LNCaP clone FGC (cell line): ENCODE data around the gene LACTBL1.
"Not testable (repeated sequence)": the region's sequence is repeated elsewhere in the genome, so short reads cannot be mapped to it uniquely, and the experiment has no call there.

Source experiments
- DNase-seq: peaks from one replicate; pipeline ENCODE4 v3.0.0-alpha.2; 2011; ENCODE audit warnings: low read depth
- H3K4me3 ChIP-seq: 2 replicates; pipeline ENCODE4 v1.5.1; 2011; ENCODE audit warnings: mild to moderate bottlenecking, low read depth, low read length, control low read depth
- CTCF ChIP-seq: IDR thresholded peaks from 2 replicates; pipeline ENCODE4 v1.5.1; 2012; ENCODE audit warnings: mild to moderate bottlenecking; ENCODE audit not compliant: control insufficient read depth, insufficient read depth; ENCODE audit errors: extremely low read depth

LACTBL1 gene

DNA sequence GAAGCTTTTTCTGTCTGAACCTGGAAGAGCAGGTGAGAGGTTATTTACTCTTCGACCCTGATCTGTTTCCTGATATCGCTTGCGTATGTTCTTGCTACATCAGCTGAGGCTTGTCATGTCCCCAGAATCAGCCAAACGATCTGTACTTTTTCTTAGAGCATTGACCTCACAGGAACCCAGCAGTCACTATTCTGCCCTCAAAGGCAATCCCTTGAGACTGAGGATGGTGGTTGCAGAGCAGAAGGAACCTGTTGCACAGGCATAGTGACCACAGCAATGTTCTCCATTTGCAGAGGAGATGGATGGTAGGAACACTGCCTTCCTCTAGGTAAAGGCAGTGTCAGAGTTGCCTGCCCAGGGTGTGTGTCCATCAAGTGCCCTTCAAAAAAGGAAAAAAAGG is 11.3 kb upstream of the LACTBL1 start:
- TF ChIP-seq CTCF, result no peak
- no peak for DNase-seq

GRCh38 chr1:22980471-22980790 is 7.8 kb upstream of the LACTBL1 start:
- DNase-seq, H3K4me3 ChIP-seq: not testable (repeated sequence)

More for the DNA sequence above, 11.3 kb upstream of the LACTBL1 start:
- H3K4me3 ChIP-seq, result no peak overlapping the region

DNA sequence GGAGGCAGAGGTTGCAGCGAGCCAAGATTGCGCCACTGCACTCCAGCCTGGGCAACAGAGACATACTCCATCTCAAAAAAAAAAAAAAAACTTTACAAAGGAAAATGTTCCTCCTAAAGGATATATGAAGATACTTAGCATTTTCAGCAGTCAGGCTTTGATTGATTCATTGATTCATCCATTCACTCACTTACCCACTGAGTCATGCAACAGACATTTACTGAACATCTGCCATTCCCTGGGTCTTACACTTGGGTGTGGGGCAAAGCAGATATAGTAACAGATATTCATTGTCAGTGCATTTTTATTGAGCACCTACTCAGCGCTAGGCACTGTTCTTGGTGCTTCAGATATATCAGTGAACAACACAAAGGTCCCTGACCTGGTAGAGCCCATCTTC is 5.6 kb upstream of the LACTBL1 start:
- H3K4me3 ChIP-seq, result no peak overlapping the region
- DNase-seq, result no peak
- TF ChIP-seq CTCF, result no peak

DNA sequence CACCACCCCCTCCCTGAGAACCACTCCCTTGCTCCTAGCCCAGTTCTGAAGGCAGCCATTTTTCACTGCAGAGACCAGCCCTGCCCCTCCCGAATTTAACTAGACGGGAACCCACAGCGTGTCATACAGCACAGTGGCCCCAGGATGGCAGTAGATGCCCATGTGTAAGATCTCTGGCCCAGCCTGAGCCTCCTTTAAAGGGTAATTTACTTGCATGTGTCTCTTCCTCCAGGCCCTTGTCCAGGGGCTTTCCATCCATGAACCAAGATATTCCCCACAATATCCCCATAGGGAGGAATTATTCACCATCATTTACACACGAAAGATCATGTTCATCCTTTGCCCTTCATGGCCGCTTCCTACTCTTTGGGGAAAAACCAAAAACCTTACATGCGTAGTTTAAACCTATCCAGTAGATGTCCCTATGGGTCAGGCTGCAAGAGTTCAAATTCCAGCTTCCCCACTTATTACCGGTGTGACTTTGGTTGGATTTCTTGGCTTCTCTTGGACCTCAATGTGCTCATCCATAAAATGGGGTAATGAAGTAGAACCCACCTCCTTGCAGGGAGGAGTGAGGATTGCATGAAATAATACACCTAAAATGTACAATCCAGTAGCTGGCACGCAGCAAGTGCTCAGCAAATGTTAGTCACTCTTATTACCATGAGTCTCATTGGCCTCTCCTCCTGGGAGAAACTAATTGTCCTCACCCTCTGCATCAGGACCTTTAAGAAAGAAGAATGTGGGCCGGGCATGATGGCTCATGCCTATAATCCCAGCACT is 4.0 kb upstream of the LACTBL1 start:
- no peak overlapping the region for H3K4me3 ChIP-seq
- TF ChIP-seq CTCF, result peak; percentile 86
- no peak for DNase-seq

DNA sequence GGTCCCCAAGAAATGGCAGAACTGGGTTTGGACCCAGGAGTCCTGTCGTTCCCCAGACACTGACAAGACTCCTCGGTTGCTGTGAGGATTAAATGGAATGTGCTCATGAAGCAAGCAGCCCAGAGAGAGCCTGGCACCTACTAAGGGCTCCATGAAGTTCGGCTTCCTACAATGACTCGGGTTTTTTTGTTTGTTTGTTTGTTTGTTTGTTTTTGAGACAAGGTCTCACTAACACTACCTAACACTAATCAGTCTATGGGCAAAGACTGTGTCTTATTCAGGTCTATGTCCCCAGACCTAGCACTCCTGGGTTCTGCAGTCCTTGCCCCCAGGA is 3.4 kb upstream of the LACTBL1 start:
- TF ChIP-seq CTCF, result no peak
- H3K4me3 ChIP-seq, result no peak overlapping the region
- no peak for DNase-seq

DNA sequence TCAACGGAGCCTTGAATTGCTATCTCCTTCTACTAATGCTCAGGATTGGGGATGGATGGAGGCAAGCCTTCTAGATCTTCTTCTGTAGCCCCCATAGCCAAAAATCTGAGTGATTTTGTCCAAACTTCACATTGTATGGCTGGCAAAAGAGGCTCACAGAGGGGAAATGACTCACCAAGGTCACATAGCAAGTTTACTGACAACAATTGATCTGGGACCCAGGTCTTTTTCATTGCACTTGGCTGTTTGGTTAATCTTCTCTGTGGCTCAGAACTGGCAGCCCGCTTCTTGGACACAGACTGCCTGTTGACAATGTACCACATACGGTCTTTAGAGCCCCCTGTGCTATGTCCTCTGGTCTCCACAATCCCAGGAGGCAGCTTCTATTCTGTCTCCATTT is 3.0 kb upstream of the LACTBL1 start:
- H3K4me3 ChIP-seq, result no peak overlapping the region
- no peak for TF ChIP-seq CTCF
- no peak for DNase-seq

DNA sequence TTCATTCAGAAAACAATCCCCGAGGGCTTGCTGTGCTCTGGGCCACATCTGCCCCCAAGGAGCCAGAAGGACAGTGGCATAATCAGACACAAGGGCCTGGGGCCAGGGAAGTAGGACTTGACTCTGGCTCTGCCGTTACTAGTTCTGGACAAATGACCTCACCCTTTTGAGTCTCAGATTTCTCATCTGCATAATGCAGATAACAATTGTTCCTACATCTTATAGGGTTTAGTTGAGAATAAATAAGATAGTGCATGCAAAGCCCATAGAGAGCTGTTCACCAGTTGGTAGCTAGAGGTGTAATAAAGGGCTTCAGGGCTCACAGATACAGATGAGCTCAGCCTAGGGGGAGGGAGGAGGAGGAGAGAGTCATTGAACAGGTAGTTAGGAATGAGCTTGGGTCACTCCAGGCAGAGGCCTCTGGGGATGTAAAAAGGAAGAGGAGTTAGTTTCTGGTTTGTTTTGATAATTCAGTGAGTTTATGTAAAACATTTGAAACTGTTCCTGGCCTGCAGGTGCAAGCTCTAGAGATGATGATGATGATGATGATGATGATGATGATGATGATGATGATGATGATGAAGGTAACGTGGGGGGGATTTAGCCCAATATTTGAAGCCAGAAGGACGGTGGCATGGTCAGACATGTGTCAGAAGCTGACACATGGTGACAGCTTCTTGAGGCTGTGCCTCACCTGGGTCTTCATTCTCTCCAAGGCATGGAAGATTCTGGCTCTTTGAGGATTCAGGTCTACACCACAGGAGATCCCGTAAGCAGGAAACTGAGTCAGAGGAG is 858 bp downstream of the LACTBL1 start:
- TF ChIP-seq CTCF, result no peak
- H3K4me3 ChIP-seq, result no peak overlapping the region
- DNase-seq, result no peak
